Adrenal gland (tissue), 5 donors: ENCODE measurements around the gene RELA.

Experiments
- POLR2A ChIP-seq, 2 donors: fragments of 450-650 bp; IDR thresholded peaks; one replicate each; pipeline ENCODE4 v1.6.1; 2017; ENCODE audit warnings: antibody characterized with exemption in 2 of 2, mild to moderate bottlenecking in 2 of 2, moderate library complexity in 1 of 2
- TF ChIP-seq, protein P1 (sequence below), 6 experiments: fragments of 450-650 bp in 4 of 6; fragments of 200-600 bp in 2 of 6; sonication (generic) in 1 of 6; IDR thresholded peaks; 1 replicate in 5 of 6; 2 replicates in 1 of 6; pipeline versions ENCODE4 v1.5.1 to v1.8.0; 2016 to 2021; ENCODE audit warnings: antibody characterized with exemption in 6 of 6, mild to moderate bottlenecking in 2 of 6, moderate library complexity in 1 of 6
- donor health status: DM: no; HTN: no; CAD: no.

DNA sequence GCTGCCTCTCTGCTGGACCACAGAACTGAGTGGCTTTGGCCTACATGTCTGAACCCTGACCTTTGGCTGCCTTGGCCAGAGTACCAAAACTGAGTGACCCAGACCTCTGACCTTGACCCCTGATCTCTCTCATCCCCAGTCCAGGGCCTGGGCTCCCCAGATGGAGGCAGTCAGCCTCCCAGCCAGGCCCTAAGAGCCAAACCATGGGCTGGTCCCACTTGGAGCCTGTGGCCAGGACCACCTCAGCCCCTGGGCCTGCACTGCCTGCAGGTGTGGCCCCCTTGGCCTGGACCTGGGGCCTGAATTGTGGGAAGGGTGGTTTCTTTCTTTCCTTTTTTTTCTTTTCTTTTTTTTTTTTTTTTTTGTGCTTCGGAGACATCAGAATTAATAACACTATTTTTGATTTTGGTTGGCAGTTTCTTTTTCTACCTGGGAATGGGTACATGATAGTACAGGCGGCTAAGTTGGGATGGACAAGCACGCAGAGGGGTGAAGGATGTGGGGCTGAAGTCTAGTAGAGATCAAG lies 25.6 kb downstream of the RELA start:
- TF ChIP-seq, protein P1, sequence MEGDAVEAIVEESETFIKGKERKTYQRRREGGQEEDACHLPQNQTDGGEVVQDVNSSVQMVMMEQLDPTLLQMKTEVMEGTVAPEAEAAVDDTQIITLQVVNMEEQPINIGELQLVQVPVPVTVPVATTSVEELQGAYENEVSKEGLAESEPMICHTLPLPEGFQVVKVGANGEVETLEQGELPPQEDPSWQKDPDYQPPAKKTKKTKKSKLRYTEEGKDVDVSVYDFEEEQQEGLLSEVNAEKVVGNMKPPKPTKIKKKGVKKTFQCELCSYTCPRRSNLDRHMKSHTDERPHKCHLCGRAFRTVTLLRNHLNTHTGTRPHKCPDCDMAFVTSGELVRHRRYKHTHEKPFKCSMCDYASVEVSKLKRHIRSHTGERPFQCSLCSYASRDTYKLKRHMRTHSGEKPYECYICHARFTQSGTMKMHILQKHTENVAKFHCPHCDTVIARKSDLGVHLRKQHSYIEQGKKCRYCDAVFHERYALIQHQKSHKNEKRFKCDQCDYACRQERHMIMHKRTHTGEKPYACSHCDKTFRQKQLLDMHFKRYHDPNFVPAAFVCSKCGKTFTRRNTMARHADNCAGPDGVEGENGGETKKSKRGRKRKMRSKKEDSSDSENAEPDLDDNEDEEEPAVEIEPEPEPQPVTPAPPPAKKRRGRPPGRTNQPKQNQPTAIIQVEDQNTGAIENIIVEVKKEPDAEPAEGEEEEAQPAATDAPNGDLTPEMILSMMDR (IDR thresholded peaks at IDR 0.05) = no peak
- TF ChIP-seq POLR2A (IDR thresholded peaks at IDR 0.05) = no peak
